Hepatocyte (in vitro differentiated cells): ENCODE data around the gene FAM219B.

Experiments
- CTCF ChIP-seq: fragments of 200-600 bp; sonication (generic); IDR thresholded peaks from 2 replicates; pipeline ENCODE4 v1.5.1; 2016; ENCODE audit warnings: antibody characterized with exemption, mild to moderate bottlenecking; ENCODE audit not compliant: poor library complexity
- EZH2 ChIP-seq: fragments of 200-600 bp; sonication (generic); IDR thresholded peaks from 2 replicates; pipeline ENCODE4 v1.6.1; 2016; ENCODE audit warnings: antibody characterized with exemption, mild to moderate bottlenecking, borderline replicate concordance
- EZH2phosphoT487 ChIP-seq: fragments of 200-600 bp; sonication (generic); IDR thresholded peaks from one replicate; pipeline ENCODE4 v1.6.1; 2018; ENCODE audit warnings: antibody characterized with exemption, mild to moderate bottlenecking, low read depth, moderate library complexity; ENCODE audit not compliant: unreplicated experiment, severe bottlenecking

DNA sequence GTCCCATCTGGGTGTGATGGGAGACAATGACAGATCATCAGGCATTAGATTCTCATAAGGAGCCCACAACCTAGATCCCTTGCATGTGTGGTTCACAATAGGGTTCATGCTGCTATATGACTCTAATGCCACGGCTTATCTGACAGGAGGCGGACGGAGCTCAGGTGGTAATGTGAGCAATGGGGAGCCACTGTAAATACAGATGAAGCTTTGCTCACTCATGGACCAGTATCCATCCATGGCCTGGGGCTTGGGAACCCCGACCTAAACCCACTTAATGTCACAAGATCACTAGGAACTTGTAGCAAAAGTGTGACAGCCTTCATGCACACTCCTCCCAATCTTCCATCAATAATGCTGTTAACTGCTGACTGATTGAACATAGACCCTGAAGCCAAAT, 2.0 kb upstream of the FAM219B start:
- TF ChIP-seq CTCF (no peak), EZH2 (no peak), EZH2phosphoT487 (no peak)
